Amygdala (tissue), 56 donors: ENCODE data around the gene FAM53A.

Source experiments
- DNase-seq, 56 donors: peaks; one replicate each; lab custom pipeline; 2025; lab: John Stamatoyannopoulos, UW

The FAM53A gene

GRCh38 chr4:1663549-1663948 is 20.6 kb downstream of the FAM53A start:
- no peak for DNase-seq

GRCh38 chr4:1661695-1662094 is 22.4 kb downstream of the FAM53A start:
- no peak for DNase-seq

GRCh38 chr4:1660948-1661677 is 23.0 kb downstream of the FAM53A start:
- DNase-seq: no peak

GRCh38 chr4:1659104-1660043 is 24.7 kb downstream of the FAM53A start:
- no peak for DNase-seq

DNA sequence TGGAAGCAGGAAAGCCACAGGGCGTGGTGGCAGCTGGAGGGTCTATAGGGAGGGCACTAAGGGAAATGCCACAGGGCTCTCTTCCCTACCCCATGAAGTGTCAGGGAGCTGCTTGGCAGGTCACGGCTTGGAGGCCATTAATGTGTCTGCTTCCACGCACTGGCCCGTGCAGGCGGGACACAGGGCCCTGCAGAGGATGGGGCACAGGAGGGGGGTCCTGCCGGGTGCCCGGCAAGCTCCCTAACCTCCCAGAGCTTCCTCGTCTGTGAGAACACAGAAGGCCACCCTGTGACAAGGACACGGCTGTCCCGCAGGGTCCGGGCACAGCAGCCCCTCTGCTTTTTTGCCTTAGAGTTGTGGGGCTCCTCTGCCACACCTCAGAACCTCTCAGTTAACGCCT is 25.5 kb downstream of the FAM53A start:
- no peak for DNase-seq

DNA sequence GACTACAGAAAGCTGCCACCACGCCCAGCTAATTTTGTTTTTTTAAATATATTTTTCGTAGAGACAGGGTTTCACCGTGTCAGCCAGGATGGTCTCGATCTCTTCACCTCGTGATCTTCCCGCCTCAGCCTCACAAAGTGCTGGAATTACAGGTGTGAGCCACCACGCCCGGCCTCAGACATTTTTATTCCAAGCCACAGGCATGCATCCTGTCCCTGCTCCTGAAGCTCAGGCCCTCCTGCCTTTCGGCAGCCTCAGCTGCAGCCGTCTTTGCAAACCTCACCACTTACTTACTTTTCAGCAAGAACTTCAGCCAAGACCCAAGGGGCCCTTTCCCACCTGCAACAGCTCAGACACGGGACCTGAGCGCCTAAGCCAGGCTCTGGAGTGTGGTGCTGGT is 26.0 kb downstream of the FAM53A start:
- DNase-seq: no peak

DNA sequence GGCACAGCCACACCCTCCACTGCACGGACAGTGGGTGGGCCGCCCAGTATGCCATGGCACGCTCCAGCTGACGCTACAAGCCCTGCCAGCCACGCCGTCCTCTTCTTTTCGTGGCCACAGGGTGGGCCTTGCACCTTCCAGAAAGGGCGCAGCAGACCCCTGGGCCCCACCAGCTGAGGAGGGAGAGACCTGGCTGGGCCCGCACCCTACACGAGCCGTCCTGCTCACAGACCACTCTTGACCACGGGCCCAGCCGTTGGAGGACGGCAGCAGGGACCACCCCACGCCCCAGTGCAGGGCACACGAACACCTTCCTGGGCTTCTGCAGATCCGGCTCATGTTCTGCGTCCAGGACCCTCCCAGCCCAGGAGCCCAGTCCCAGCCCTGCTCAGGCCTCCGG is 27.1 kb downstream of the FAM53A start:
- DNase-seq: no peak

- no peak for DNase-seq
Observed at GRCh38 chr4:1656132-1656531, 28.0 kb downstream of the FAM53A start.

GRCh38 chr4:1655676-1656075 is 28.4 kb downstream of the FAM53A start:
- no peak for DNase-seq

DNA sequence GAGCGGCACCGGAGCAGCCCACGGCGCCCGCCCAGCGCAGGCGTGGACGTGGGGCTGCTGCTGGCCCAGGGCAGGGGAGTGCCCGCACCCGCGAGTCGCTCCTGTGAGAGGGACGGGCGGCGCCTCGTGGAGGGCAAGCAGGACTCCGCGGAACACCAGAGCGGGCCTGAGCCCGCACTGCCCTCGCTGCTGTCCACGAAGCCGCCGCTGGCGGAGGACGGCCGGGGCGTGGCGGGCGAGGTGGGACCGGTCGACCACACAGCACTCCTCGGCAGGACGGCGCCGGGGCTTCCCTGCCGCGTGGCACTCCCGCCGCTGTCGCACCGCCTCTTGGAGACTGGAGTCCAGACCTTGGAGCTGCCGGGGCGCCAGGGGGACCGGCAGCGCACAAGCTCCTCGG is 29.0 kb downstream of the FAM53A start:
- DNase-seq: no peak

- no peak for DNase-seq
Observed at GRCh38 chr4:1654216-1654955, 29.7 kb downstream of the FAM53A start.

DNA sequence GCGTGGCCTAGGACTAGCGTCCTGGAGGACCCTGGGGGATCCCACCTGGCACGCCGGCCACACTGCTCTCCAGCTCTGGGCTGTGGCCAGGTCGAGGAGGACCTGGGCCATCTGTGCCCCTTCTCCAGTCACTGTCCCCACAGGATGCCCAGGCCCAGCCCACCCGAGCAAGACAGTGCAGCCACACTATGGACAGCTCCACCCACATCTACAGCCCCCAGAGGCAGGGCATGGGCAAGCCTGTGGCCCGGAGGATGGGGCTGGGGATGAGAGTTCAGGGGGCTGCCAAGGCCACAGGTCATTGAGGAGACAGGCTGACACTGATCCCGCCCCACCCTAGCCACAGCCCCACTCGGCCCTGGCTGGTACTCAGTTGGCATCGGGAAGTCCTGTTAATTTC is 30.3 kb downstream of the FAM53A start:
- DNase-seq: no peak

DNA sequence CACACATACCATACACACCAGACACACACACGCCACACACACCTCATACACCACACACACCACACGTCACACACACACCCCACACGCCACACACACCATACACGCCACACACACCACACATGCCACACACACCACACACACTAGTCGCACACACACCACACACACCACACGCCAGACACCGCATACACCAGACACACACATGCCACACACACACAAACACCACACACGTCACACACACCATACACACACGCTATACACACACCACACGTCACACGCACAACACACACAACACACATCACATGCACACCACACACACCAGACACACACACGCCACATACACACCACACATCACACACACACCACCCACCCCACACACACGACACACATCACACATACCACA is 32.0 kb downstream of the FAM53A start:
- DNase-seq: no peak

DNA sequence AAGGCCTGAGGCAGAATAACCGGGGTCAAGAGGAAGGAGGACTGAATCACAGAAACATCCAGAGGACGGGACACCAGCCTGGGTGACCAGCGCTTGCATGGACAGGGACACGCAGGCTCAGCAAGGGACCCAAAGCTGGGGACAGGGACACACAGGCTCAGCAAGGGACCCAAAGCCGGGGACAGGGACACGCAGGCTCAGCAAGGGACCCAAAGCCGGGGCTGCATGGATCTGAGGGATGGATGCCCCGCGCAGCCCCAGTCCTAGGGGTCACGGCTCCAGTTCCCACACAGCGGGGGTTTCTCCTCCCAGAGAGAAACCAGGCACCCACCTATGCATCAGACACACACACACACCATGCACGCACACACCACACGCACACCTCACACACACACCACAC is 32.5 kb downstream of the FAM53A start:
- DNase-seq: no peak

DNA sequence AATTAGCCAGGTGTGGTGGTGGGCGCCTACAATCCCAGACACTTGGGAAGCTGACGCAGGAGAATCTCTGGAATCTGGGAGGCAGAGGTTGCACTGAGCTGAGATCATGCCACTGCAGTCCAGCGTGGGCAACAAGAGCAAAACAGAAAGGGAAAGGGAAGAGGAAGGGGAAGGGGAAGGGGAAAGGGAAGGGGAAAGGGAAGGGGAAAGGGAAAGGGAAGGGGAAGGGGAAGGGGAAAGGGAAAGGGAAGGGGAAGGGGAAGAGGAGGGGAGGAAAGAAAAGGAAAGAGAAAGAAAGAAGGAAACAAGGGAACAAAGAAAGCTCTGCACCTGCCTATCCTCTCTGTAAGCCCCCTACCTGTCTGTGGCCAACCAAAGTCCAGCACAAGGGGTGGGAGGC is 35.2 kb downstream of the FAM53A start:
- no peak for DNase-seq

- no peak for DNase-seq
Observed at GRCh38 chr4:1647432-1647831, 36.7 kb downstream of the FAM53A start.

DNA sequence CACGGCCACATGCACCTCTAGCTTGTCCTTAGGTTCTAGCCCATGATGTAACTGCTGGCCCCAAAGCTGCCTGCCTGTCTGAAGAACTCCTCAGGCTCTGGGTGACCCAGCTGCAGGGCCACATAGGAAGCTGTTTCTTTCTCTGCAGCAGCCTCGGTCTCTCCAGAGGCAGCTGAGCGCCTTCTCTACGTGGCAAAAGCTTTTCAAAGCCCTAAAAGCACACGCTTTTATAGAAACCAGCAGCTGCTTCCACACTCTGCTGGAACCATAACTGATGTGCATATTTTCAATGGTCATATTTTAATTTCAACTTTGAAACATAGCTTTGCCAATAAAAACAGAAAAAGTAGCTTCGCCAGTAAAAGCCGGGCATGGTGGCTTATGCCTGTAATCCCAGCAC is 37.4 kb downstream of the FAM53A start:
- DNase-seq: peak in 1 of 56 donors; percentile 5

DNA sequence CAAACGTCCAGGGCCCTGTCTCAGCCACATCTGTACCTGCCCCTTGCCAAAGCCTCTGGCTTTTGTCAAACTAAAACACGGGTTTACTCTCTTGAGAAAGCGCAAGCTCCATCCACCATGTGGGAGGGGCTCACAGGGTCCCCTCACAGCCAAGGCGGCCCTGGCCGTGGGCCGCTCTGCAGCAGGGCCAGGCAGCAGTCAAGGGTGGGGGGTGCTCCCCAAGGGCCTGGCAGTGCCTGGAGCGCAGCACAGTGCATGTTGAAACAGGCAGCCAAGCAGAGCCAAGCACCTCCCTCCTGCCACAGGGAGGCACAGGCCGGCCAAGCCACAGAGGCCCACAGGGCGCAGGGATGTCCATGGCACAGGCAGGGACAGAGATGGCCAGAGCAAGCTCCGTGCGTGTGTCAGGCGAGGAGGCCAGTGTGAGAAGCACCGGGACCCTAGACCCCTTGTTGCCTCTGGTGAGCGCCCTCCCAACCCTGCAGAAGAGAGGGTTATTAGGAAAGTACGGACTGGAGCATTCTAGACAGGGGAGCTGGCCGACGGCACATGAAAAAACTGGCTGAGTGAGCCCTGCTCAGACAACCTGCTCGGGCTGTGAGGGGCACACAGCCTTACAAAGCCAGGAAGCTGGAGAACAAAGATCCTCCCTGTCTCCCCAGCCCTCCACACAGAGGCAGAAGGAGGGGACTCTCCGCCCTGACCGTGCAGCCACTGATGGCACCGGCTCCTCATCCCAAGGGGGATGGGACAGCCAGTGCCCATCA is 39.0 kb downstream of the FAM53A start:
- DNase-seq: peak; percentile 11 to 94 (median 74)

DNA sequence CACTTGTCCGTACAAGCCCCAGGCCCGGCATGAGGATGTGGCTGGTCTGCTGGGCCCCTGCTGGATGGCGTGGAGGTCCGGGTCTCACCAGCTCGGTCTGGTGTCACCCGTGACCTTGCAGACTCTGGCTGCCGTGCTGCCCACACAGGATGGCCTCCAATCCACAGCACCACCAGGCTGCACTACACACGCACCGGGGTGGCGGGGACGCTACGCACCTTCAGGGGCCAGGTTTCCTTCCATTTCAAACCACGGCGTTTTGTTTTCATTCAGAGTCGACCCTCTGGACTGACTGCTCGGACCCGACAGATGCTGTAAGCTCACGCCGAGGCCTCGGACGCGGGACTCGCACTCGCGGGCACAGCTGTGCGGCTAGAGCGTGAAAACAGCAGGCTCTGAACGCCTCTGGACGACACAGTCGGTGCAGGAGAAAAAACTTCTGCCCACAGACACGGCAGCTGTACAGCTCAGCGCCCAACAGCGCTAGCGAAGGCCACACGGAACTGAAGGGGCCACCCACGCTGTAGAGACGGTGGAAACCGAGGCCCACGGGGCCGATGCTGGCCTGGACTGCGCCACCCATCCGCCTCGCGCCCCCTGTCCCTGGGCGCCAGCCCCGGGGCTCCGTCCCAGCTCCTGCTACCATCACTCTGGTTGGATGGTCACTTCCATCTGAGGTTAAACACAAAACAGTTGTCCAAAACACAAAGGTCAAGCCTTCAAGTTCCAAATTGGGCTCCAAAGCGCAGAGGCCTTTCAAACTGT is 40.0 kb downstream of the FAM53A start:
- DNase-seq: no peak
